Colonic mucosa (tissue), 4 donors: ENCODE results near the gene SLC10A7. TPM values are rescaled to one million over a fixed set of nuclear protein-coding genes. Genes with fewer than 3 reads are reported as not detected.

Experiments
- DNase-seq: peaks from one replicate; pipeline ENCODE4 v3.0.0-alpha.2; 2020
- H3K27ac ChIP-seq: fragments of 200-600 bp; one replicate; pipeline ENCODE4 v1.8.0; 2021
- H3K27me3 ChIP-seq: fragments of 200-600 bp; one replicate; pipeline ENCODE4 v1.8.0; 2021
- H3K36me3 ChIP-seq: fragments of 200-600 bp; one replicate; pipeline ENCODE4 v1.8.0; 2021
- H3K4me1 ChIP-seq: fragments of 200-600 bp; one replicate; pipeline ENCODE4 v1.8.0; 2021; ENCODE audit warnings: mild to moderate bottlenecking
- H3K4me3 ChIP-seq: fragments of 200-600 bp; one replicate; pipeline ENCODE4 v1.8.0; 2021
- H3K9ac ChIP-seq, 2 donors: one replicate each; pipeline ENCODE4 v1.7.0; 2013; ENCODE audit warnings: control low read depth in 2 of 2, low read depth in 2 of 2, low read length in 2 of 2
- H3K9me3 ChIP-seq: fragments of 200-600 bp; one replicate; pipeline ENCODE4 v1.8.0; 2021
- CTCF ChIP-seq: fragments of 200-600 bp; IDR thresholded peaks from one replicate; pipeline ENCODE4 v1.8.0; 2022; ENCODE audit warnings: antibody characterized with exemption, mild to moderate bottlenecking
- intact Hi-C: fragments of 100-400 bp; cut with DNase I; formaldehyde crosslinking; loops from one replicate; pipeline ENCODE4 v1.14.1; 2022
- total RNA-seq, 2 donors: library from RNA; stranded (reverse); fragmentation: NEBNext Ultra II Directional in 1 of 2; extraction: Animal tissue kit (Norgen Biotek cat#: 25700) in 1 of 2; gene quantifications; one replicate each; pipeline ENCODE4 v1.2.1, GENCODE V29; 2021
- donor health status: healthy.
- donor health status: DM: no; HTN: no; CAD: no.
- donor health status: DM: no; HTN: no; CAD: no.

Gene SLC10A7
- 10 to 100 TPM; 17.4 to 19.2 TPM for total RNA-seq

DNA sequence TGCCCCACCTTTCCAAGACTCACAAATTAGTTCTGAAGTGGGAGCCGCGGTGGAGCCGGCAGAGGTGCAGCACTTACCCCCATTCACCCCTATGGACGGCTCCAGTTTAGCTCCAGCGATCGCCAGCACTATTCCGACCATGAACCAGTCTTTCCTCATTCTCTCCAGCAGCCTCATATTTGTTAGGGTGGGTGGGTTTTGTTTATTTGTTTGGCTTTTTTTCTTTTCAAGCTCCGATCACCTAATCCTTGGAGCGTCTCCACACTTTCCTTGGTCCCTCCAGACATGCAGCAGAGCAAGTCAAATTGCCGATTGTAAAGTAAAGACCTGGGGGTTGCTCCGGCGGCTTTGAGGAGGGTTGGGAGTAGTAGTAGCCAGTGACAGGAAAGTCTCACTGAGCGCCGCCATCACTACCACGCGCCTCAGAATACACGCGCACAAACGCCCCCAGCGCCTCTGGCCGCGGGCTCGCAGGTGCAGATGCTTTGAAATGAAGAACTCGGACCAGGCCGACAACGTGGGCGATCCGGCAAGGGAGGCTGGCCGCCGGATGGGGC is at the start of gene SLC10A7:
Gene SLC10A7 (minus strand): TSS at position 400 of the 557 bp plus-strand sequence. CDS start 223 bp downstream, at position 177.
- Histone ChIP-seq H3K27me3 (no peaks in the 10 kb centered on the region), H3K4me1 (no peaks in the 10 kb centered on the region), H3K9me3 (no peaks in the 10 kb centered on the region), H3K4me3 (peak within 1 kb of the TSS; percentile 96), H3K9ac (peak within 1 kb of the TSS; percentile 81 to 99), H3K36me3 (no peaks in the 10 kb centered on the region), H3K27ac (peak within 1 kb of the TSS; percentile 71)
- no peak for TF ChIP-seq CTCF
- DNase-seq = peak; percentile 84
- intact Hi-C loops = loop anchor here (10.0 kb wide), 1 partner anchor 177 kb away; no protein-coding TSS in a partner anchor

DNA sequence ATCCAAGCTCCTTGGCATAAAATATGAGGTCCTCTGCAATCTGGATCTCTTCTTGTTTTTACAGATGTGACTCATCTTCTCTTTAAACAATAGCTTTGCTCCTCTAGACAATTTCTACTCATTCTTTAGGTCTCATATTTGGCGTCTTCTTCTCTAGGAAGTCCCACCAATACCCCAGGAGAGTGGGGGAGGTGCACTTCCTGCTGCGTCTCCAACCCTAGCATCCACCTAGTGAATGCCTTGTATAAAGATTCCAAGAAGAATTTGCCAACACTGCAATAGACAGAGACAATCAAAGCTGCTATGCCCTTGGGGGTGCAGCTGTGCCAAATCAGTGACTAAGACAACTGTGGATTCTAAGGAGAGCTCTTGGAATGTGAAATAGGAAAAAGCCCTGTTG is 45.7 kb upstream of the SLC10A7 start:
- TF ChIP-seq CTCF = no peak
- Histone ChIP-seq H3K9ac (no peak overlapping the region), H3K4me3 (no peak overlapping the region), H3K36me3 (no peaks in the 10 kb centered on the region), H3K4me1 (no peaks in the 10 kb centered on the region), H3K27ac (no peak overlapping the region), H3K27me3 (no peaks in the 10 kb centered on the region), H3K9me3 (no peaks in the 10 kb centered on the region)
- no peak for DNase-seq
- intact Hi-C loops = no loop called here

GRCh38 chr4:146564492-146564891 is 42.8 kb upstream of the SLC10A7 start:
- Histone ChIP-seq H3K36me3 (no peaks in the 10 kb centered on the region), H3K27me3 (no peaks in the 10 kb centered on the region), H3K4me3 (no peak overlapping the region), H3K9me3 (no peaks in the 10 kb centered on the region), H3K27ac (no peak overlapping the region), H3K4me1 (no peaks in the 10 kb centered on the region), H3K9ac (no peak overlapping the region)
- no peak for TF ChIP-seq CTCF
- no peak for DNase-seq
- intact Hi-C loops = no loop called here

- no peak overlapping the region for H3K27ac ChIP-seq
- H3K9me3 ChIP-seq = no peaks in the 10 kb centered on the region
- no peaks in the 10 kb centered on the region for H3K27me3 ChIP-seq
- no peak for DNase-seq
- intact Hi-C loops = no loop called here
- H3K4me3 ChIP-seq = no peak overlapping the region
- no peaks in the 10 kb centered on the region for H3K36me3 ChIP-seq
- H3K4me1 ChIP-seq = no peaks in the 10 kb centered on the region
- no peak for TF ChIP-seq CTCF
- H3K9ac ChIP-seq = no peak overlapping the region
Observed at GRCh38 chr4:146550161-146550560, 28.4 kb upstream of the SLC10A7 start.

DNA sequence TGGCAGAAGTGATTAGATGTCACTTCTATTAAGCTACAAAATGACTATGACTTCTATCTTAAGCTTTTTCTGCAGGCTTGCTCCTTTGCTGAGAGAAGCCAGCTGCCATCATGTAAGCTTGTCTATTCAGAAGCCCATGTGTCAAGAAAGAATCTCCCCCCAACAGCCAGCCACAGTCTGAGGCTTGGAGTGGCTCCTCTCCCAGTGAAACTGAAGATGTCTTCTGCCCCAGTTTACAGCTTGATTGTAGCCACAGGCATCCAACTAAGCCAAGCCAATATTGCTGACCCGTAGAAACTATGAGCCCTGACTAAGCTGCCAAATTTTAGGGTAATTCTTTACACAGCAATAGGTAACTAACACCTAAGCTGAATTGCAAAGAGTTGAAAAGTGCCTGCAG is 26.7 kb upstream of the SLC10A7 start:
- intact Hi-C loops = no loop called here
- Histone ChIP-seq H3K27me3 (no peaks in the 10 kb centered on the region), H3K27ac (no peak overlapping the region), H3K4me1 (no peaks in the 10 kb centered on the region), H3K9me3 (no peaks in the 10 kb centered on the region), H3K4me3 (no peak overlapping the region), H3K9ac (no peak overlapping the region), H3K36me3 (no peaks in the 10 kb centered on the region)
- DNase-seq = no peak
- TF ChIP-seq CTCF = no peak
